H9 (cell line): ENCODE data around the gene DENND10. TPM values are rescaled to one million over a fixed set of nuclear protein-coding genes. Genes with fewer than 3 reads are reported as not detected.

Source experiments
- DNase-seq: peaks from one replicate; pipeline ENCODE4 v3.0.0-alpha.2; 2017
- H2AFZ ChIP-seq: one replicate; pipeline ENCODE4 v1.6.1; 2013; ENCODE audit warnings: mild to moderate bottlenecking, low read length, control low read depth, moderate library complexity
- H2AK5ac ChIP-seq: 2 replicates; pipeline ENCODE4 v1.6.1; 2013; ENCODE audit warnings: low read length, control low read depth, mixed read lengths; ENCODE audit not compliant: insufficient read length
- H2BK120ac ChIP-seq: one replicate; pipeline ENCODE4 v1.6.1; 2013; ENCODE audit warnings: low read depth, mild to moderate bottlenecking, low read length, control low read depth, inconsistent platforms; ENCODE audit not compliant: poor library complexity, severe bottlenecking
- H2BK12ac ChIP-seq: 2 replicates; pipeline ENCODE4 v1.6.1; 2013; ENCODE audit warnings: low read length, control low read depth, mixed read lengths, low read depth; ENCODE audit not compliant: insufficient read length
- H2BK15ac ChIP-seq: 2 replicates; pipeline ENCODE4 v1.6.1; 2013; ENCODE audit warnings: low read depth, low read length, control low read depth
- H2BK20ac ChIP-seq: one replicate; pipeline ENCODE4 v1.6.1; 2013; ENCODE audit warnings: low read depth, mild to moderate bottlenecking, low read length, control low read depth, inconsistent platforms; ENCODE audit not compliant: poor library complexity, severe bottlenecking
- H2BK5ac ChIP-seq: 2 replicates; pipeline ENCODE4 v1.6.1; 2013; ENCODE audit warnings: low read length, control low read depth, mixed read lengths; ENCODE audit not compliant: insufficient read length
- H3K14ac ChIP-seq: 2 replicates; pipeline ENCODE4 v1.6.1; 2013; ENCODE audit warnings: low read length, control low read depth; ENCODE audit not compliant: insufficient read depth
- H3K18ac ChIP-seq: 2 replicates; pipeline ENCODE4 v1.6.1; 2013; ENCODE audit warnings: low read depth, mild to moderate bottlenecking, mixed read lengths, low read length, control low read depth; ENCODE audit not compliant: insufficient read length
- H3K23ac ChIP-seq: 2 replicates; pipeline ENCODE4 v1.6.1; 2013; ENCODE audit warnings: low read length, control low read depth, mixed read lengths, low read depth; ENCODE audit not compliant: insufficient read length
- H3K23me2 ChIP-seq: 2 replicates; pipeline ENCODE4 v1.6.1; 2013; ENCODE audit warnings: low read depth, mild to moderate bottlenecking, mixed read lengths, low read length, control low read depth; ENCODE audit not compliant: insufficient read length, poor library complexity, severe bottlenecking
- H3K27ac ChIP-seq: 2 replicates; pipeline ENCODE4 v1.5.1; 2013; ENCODE audit warnings: low read length, control low read depth, mixed read lengths, low read depth; ENCODE audit not compliant: insufficient read length
- H3K27me3 ChIP-seq: 2 replicates; pipeline ENCODE4 v1.6.1; 2013; ENCODE audit warnings: low read length, control low read depth, inconsistent platforms; ENCODE audit not compliant: insufficient read depth
- H3K4ac ChIP-seq: 2 replicates; pipeline ENCODE4 v1.6.1; 2013; ENCODE audit warnings: low read depth, mild to moderate bottlenecking, control low read depth, inconsistent platforms, low read length, moderate library complexity
- H3K4me1 ChIP-seq: 2 replicates; pipeline ENCODE4 v1.6.1; 2013; ENCODE audit warnings: low read length, control low read depth, inconsistent platforms; ENCODE audit not compliant: insufficient read depth
- H3K4me2 ChIP-seq: 2 replicates; pipeline ENCODE4 v1.6.1; 2013; ENCODE audit warnings: low read length, control low read depth, mixed read lengths; ENCODE audit not compliant: insufficient read length, insufficient read depth
- H3K56ac ChIP-seq: 2 replicates; pipeline ENCODE4 v1.6.1; 2013; ENCODE audit warnings: low read depth, mild to moderate bottlenecking, mixed read lengths, low read length, control low read depth; ENCODE audit not compliant: insufficient read length
- H3K79me1 ChIP-seq: 2 replicates; pipeline ENCODE4 v1.6.1; 2013; ENCODE audit warnings: low read depth, mild to moderate bottlenecking, moderate library complexity, low read length, control low read depth, inconsistent platforms; ENCODE audit not compliant: insufficient read depth, poor library complexity, severe bottlenecking
- H3K79me2 ChIP-seq: 2 replicates; pipeline ENCODE4 v1.6.1; 2013; ENCODE audit warnings: low read length, control low read depth, inconsistent platforms; ENCODE audit not compliant: insufficient read depth
- H3K9ac ChIP-seq: 2 replicates; pipeline ENCODE4 v1.6.1; 2013; ENCODE audit warnings: low read length, control low read depth, mixed read lengths; ENCODE audit not compliant: insufficient read length; ENCODE audit errors: extremely low read depth
- H3K9me3 ChIP-seq: one replicate; pipeline ENCODE4 v1.6.1; 2013; ENCODE audit warnings: low read depth, low read length, inconsistent platforms; ENCODE audit not compliant: control insufficient read depth
- H3T11ph ChIP-seq: one replicate; pipeline ENCODE4 v1.6.1; 2013; ENCODE audit warnings: mild to moderate bottlenecking, low read length, control low read depth, inconsistent platforms
- H4K20me1 ChIP-seq: one replicate; pipeline ENCODE4 v1.6.1; 2013; ENCODE audit not compliant: control insufficient read depth, insufficient read length, insufficient read depth
- H4K5ac ChIP-seq: 2 replicates; pipeline ENCODE4 v1.6.1; 2013; ENCODE audit warnings: low read depth, mild to moderate bottlenecking, mixed read lengths, low read length, control low read depth; ENCODE audit not compliant: insufficient read length
- H4K8ac ChIP-seq: replicated peaks from 2 replicates; pipeline ENCODE4 v1.6.1; 2013; ENCODE audit warnings: low read length, control low read depth, mixed read lengths, low read depth; ENCODE audit not compliant: insufficient read length
- H4K91ac ChIP-seq: 2 replicates; pipeline ENCODE4 v1.6.1; 2013; ENCODE audit warnings: low read depth, mild to moderate bottlenecking, moderate library complexity, mixed read lengths, low read length, control low read depth; ENCODE audit not compliant: insufficient read length
- H3K27ac Mint-ChIP-seq, 3 experiments: 2 replicates in 2 of 3; 3 replicates in 1 of 3; pipeline ENCODE4 v1.8.0; 2020 to 2021; ENCODE audit warnings: mixed read lengths in 3 of 3, mild to moderate bottlenecking in 1 of 3, moderate library complexity in 1 of 3
- H3K27me3 Mint-ChIP-seq: 2 replicates; pipeline ENCODE4 v1.8.0; 2021; ENCODE audit warnings: low read depth, mild to moderate bottlenecking, moderate library complexity, mixed read lengths
- H3K36me3 Mint-ChIP-seq, 3 experiments: 2 replicates in 2 of 3; 3 replicates in 1 of 3; pipeline ENCODE4 v1.8.0; 2020 to 2021; ENCODE audit warnings: low read depth in 3 of 3, mixed read lengths in 3 of 3; ENCODE audit not compliant: insufficient read depth in 1 of 3
- H3K4me1 Mint-ChIP-seq, 2 experiments: 2 replicates each; pipeline ENCODE4 v1.8.0; 2020; ENCODE audit warnings: mixed read lengths in 2 of 2
- H3K4me3 Mint-ChIP-seq, 2 experiments: 2 replicates in 1 of 2; 3 replicates in 1 of 2; pipeline ENCODE4 v1.8.0; 2020 to 2021; ENCODE audit warnings: mild to moderate bottlenecking in 2 of 2, mixed read lengths in 2 of 2, moderate library complexity in 1 of 2
- H3K9me3 Mint-ChIP-seq, 2 experiments: 2 replicates in 1 of 2; 3 replicates in 1 of 2; pipeline ENCODE4 v1.8.0; 2020; ENCODE audit warnings: mild to moderate bottlenecking in 2 of 2, mixed read lengths in 2 of 2, moderate library complexity in 1 of 2
- CTCF ChIP-seq: fragments of 200-600 bp; sonication (generic); conservative IDR thresholded peaks from 3 replicates; pipeline ENCODE4 v1.8.0; 2021; ENCODE audit warnings: antibody characterized with exemption, mild to moderate bottlenecking
- WGBS: extraction: QIAGEN DNeasy Blood & Tissue Kit; methylation state at CpG from one replicate; pipeline ENCODE4 v1.1.7; 2013; ENCODE audit warnings: missing lambda C conversion rate, low lambda C conversion rate, mixed read lengths; ENCODE audit not compliant: insufficient read length; ENCODE audit errors: extremely low coverage; 5-methylcytosine and 5-hydroxymethylcytosine counted together
- total RNA-seq: library from RNA; stranded (reverse); gene quantifications from 2 replicates; pipeline ENCODE4 v1.2.1, GENCODE V29; 2021

Gene DENND10
- total RNA-seq, 1 experiment from 2014 or later = 63.2 TPM

GRCh38 chr10:119112056-119112455 lies 8.1 kb downstream of the DENND10 start:
- no peak overlapping the region for H3K18ac ChIP-seq
- no peak overlapping the region for H2AK5ac ChIP-seq
- no peak for TF ChIP-seq CTCF
- no peak overlapping the region for H4K91ac ChIP-seq
- no peak overlapping the region for H3K4ac ChIP-seq
- no peak overlapping the region for H4K8ac ChIP-seq
- H3K27me3 ChIP-seq = no peaks in the 10 kb centered on the region
- no peak overlapping the region for H3T11ph ChIP-seq
- no peak overlapping the region for H3K27ac ChIP-seq
- no peaks in the 10 kb centered on the region for H4K20me1 ChIP-seq
- no peak overlapping the region for H3K56ac ChIP-seq
- H2AFZ ChIP-seq = no peak overlapping the region
- WGBS = no CpG with 5 or more reads among the region's 4 CpGs
- H3K4me1 Mint-ChIP-seq = no peaks in the 10 kb centered on the region
- H3K9me3 Mint-ChIP-seq = no peaks in the 10 kb centered on the region
- no peak overlapping the region for H2BK15ac ChIP-seq
- H4K5ac ChIP-seq = no peak overlapping the region
- no peak overlapping the region for H2BK5ac ChIP-seq
- DNase-seq = no peak
- H2BK20ac ChIP-seq = no peak overlapping the region
- H3K9me3 ChIP-seq = no peaks in the 10 kb centered on the region
- H2BK120ac ChIP-seq = no peak overlapping the region
- no peak overlapping the region for H3K23ac ChIP-seq
- H3K27ac Mint-ChIP-seq = no peak overlapping the region
- no peaks in the 10 kb centered on the region for H3K23me2 ChIP-seq
- no peaks in the 10 kb centered on the region for H3K4me1 ChIP-seq
- no peak overlapping the region for H2BK12ac ChIP-seq
- H3K9ac ChIP-seq = no peak overlapping the region
- H3K14ac ChIP-seq = no peak overlapping the region
- peaks cover 3% of the 10 kb centered on the region for H3K79me1 ChIP-seq
- no peak overlapping the region for H3K4me3 Mint-ChIP-seq
- no peak overlapping the region for H3K4me2 ChIP-seq
- H3K36me3 Mint-ChIP-seq = peaks cover 28 to 72% (median 61%) of the 10 kb centered on the region in 3 experiments
- H3K79me2 ChIP-seq = no peaks in the 10 kb centered on the region
- H3K27me3 Mint-ChIP-seq = no peaks in the 10 kb centered on the region
